HG02981 (cell line): ENCODE data around the gene CDK14.
"Not testable (repeated sequence)": the region's sequence is repeated elsewhere in the genome, so short reads cannot be mapped to it uniquely, and the experiment has no call there.

Source experiments
- ATAC-seq: cut with Tn5 transposase; IDR thresholded peaks from one replicate; pipeline ENCODE4 v1.9.1; 2021; ENCODE audit warnings: mild to moderate bottlenecking, moderate library complexity; ENCODE audit not compliant: unreplicated experiment

CDK14 gene

GRCh38 chr7:90749262-90749661 lies 153.1 kb downstream of the CDK14 start:
- ATAC-seq, result no peak

GRCh38 chr7:90749774-90750173 lies 153.7 kb downstream of the CDK14 start:
- no peak for ATAC-seq

GRCh38 chr7:90751595-90751994 lies 155.5 kb downstream of the CDK14 start:
- ATAC-seq, result no peak

- no peak for ATAC-seq
Observed at GRCh38 chr7:90752051-90752450, 155.9 kb downstream of the CDK14 start.

GRCh38 chr7:90755041-90755440 lies 158.9 kb downstream of the CDK14 start:
- no peak for ATAC-seq

GRCh38 chr7:90756366-90756765 lies 160.2 kb downstream of the CDK14 start:
- no peak for ATAC-seq

- peak; percentile 66 for ATAC-seq
Observed at GRCh38 chr7:90757565-90757950, 161.4 kb downstream of the CDK14 start.

- no peak for ATAC-seq
Observed at GRCh38 chr7:90758933-90759562, 162.9 kb downstream of the CDK14 start.

- ATAC-seq, result no peak
Observed at GRCh38 chr7:90759710-90760109, 163.6 kb downstream of the CDK14 start.

- no peak for ATAC-seq
Observed at GRCh38 chr7:90760892-90761291, 164.8 kb downstream of the CDK14 start.

GRCh38 chr7:90761584-90761983 lies 165.5 kb downstream of the CDK14 start:
- no peak for ATAC-seq

GRCh38 chr7:90763108-90763507 lies 167.0 kb downstream of the CDK14 start:
- no peak for ATAC-seq

- ATAC-seq, result no peak
Observed at GRCh38 chr7:90764848-90765570, 168.9 kb downstream of the CDK14 start.

- ATAC-seq, result no peak
Observed at GRCh38 chr7:90766814-90767564, 170.9 kb downstream of the CDK14 start.

GRCh38 chr7:90768301-90768700 lies 172.2 kb downstream of the CDK14 start:
- no peak for ATAC-seq

GRCh38 chr7:90769036-90769435 lies 172.9 kb downstream of the CDK14 start:
- ATAC-seq, result no peak

- ATAC-seq, result not testable (repeated sequence)
Observed at GRCh38 chr7:90769566-90769965, 173.4 kb downstream of the CDK14 start.

GRCh38 chr7:90771281-90771680 lies 175.2 kb downstream of the CDK14 start:
- ATAC-seq, result no peak

- no peak for ATAC-seq
Observed at GRCh38 chr7:90772410-90772809, 176.3 kb downstream of the CDK14 start.

- no peak for ATAC-seq
Observed at GRCh38 chr7:90773269-90773668, 177.1 kb downstream of the CDK14 start.

GRCh38 chr7:90774706-90775105 lies 178.6 kb downstream of the CDK14 start:
- no peak for ATAC-seq

- ATAC-seq, result no peak
Observed at GRCh38 chr7:90775383-90775965, 179.4 kb downstream of the CDK14 start.
